ENCODE results near the gene PITPNM2.
"Not testable (repeated sequence)": the region's sequence is repeated elsewhere in the genome, so short reads cannot be mapped to it uniquely, and the experiment has no call there.

The PITPNM2 gene

GRCh38 chr12:123120452-123121166 is 30.3 kb downstream of the PITPNM2 start:
- DNase-seq (ENCODE audit: low spot score) = no peak

- no peak for DNase-seq (ENCODE audit: low spot score)
These were observed 31.1 kb downstream of the PITPNM2 start for GRCh38 chr12:123119808-123120207.

GRCh38 chr12:123118497-123118896 is 32.4 kb downstream of the PITPNM2 start:
- DNase-seq (ENCODE audit: low spot score) = no peak

- DNase-seq (ENCODE audit: low spot score) = no peak
These were observed 35.3 kb downstream of the PITPNM2 start for GRCh38 chr12:123115409-123116121.

GRCh38 chr12:123114304-123115083 is 36.4 kb downstream of the PITPNM2 start:
- DNase-seq (ENCODE audit: low spot score) = no peak

GRCh38 chr12:123113026-123113425 is 37.9 kb downstream of the PITPNM2 start:
- DNase-seq (ENCODE audit: low spot score) = no peak

GRCh38 chr12:123111498-123112165 is 39.3 kb downstream of the PITPNM2 start:
- DNase-seq (ENCODE audit: low spot score) = no peak

- DNase-seq (ENCODE audit: low spot score) = no peak
These were observed 41.5 kb downstream of the PITPNM2 start for GRCh38 chr12:123109319-123109772.

- no peak for DNase-seq (ENCODE audit: low spot score)
These were observed 42.2 kb downstream of the PITPNM2 start for GRCh38 chr12:123108682-123109066.

GRCh38 chr12:123107926-123108681 is 42.8 kb downstream of the PITPNM2 start:
- DNase-seq (ENCODE audit: low spot score) = no peak

GRCh38 chr12:123106640-123107359 is 44.1 kb downstream of the PITPNM2 start:
- DNase-seq (ENCODE audit: low spot score) = no peak

GRCh38 chr12:123105211-123105826 is 45.6 kb downstream of the PITPNM2 start:
- no peak for DNase-seq (ENCODE audit: low spot score)

GRCh38 chr12:123104809-123105208 is 46.1 kb downstream of the PITPNM2 start:
- DNase-seq (ENCODE audit: low spot score) = no peak

- DNase-seq (ENCODE audit: low spot score) = not testable (repeated sequence)
These were observed 46.8 kb downstream of the PITPNM2 start for GRCh38 chr12:123104094-123104493.

GRCh38 chr12:123102781-123103503 is 47.9 kb downstream of the PITPNM2 start:
- DNase-seq (ENCODE audit: low spot score) = no peak

GRCh38 chr12:123102366-123102765 is 48.5 kb downstream of the PITPNM2 start:
- no peak for DNase-seq (ENCODE audit: low spot score)

- DNase-seq (ENCODE audit: low spot score) = no peak
These were observed 49.4 kb downstream of the PITPNM2 start for GRCh38 chr12:123101526-123101925.
